KMS-11 (cell line): Measurements from ENCODE around the gene SERGEF.

ENCODE experiments used
- H2AFZ ChIP-seq: fragments of 200-600 bp; sonication (generic); 2 replicates; pipeline ENCODE4 v1.6.1; 2016; ENCODE audit warnings: antibody characterized with exemption, mixed run types, low read depth
- H3K27ac ChIP-seq: fragments of 200-600 bp; sonication (generic); 2 replicates; pipeline ENCODE4 v1.6.1; 2016; ENCODE audit warnings: mild to moderate bottlenecking, mixed run types
- H3K27me3 ChIP-seq: fragments of 200-600 bp; sonication (generic); 2 replicates; pipeline ENCODE4 v1.6.1; 2017; ENCODE audit warnings: mild to moderate bottlenecking, low read depth, mixed run types, moderate library complexity; ENCODE audit not compliant: insufficient read depth
- H3K36me3 ChIP-seq: fragments of 200-600 bp; sonication (generic); 2 replicates; pipeline ENCODE4 v1.6.1; 2017; ENCODE audit warnings: mild to moderate bottlenecking, mixed run types; ENCODE audit not compliant: insufficient read depth
- H3K4me1 ChIP-seq: fragments of 200-600 bp; sonication (generic); 2 replicates; pipeline ENCODE4 v1.6.1; 2016; ENCODE audit warnings: mild to moderate bottlenecking, low read depth, mixed run types; ENCODE audit not compliant: poor library complexity, severe bottlenecking
- H3K4me2 ChIP-seq: fragments of 200-600 bp; sonication (generic); 2 replicates; pipeline ENCODE4 v1.7.0; 2016; ENCODE audit warnings: mild to moderate bottlenecking, mixed run types
- H3K4me3 ChIP-seq: fragments of 200-600 bp; sonication (generic); IDR thresholded peaks from 2 replicates; pipeline ENCODE4 v1.6.1; 2017; ENCODE audit warnings: low read depth, low read length, mixed read lengths; ENCODE audit not compliant: insufficient read depth
- H3K79me2 ChIP-seq: fragments of 200-600 bp; sonication (generic); 2 replicates; pipeline ENCODE4 v1.6.1; 2016; ENCODE audit warnings: low read depth, mixed run types; ENCODE audit not compliant: insufficient read depth
- H3K9ac ChIP-seq: fragments of 200-600 bp; sonication (generic); 2 replicates; pipeline ENCODE4 v1.6.1; 2016; ENCODE audit warnings: mild to moderate bottlenecking, mixed run types
- H4K20me1 ChIP-seq: fragments of 200-600 bp; sonication (generic); 2 replicates; pipeline ENCODE4 v1.6.1; 2016; ENCODE audit warnings: mild to moderate bottlenecking, mixed run types; ENCODE audit not compliant: insufficient read depth
- CTCF ChIP-seq: fragments of 200-600 bp; sonication (generic); conservative IDR thresholded peaks from 2 replicates; pipeline ENCODE4 v1.6.1; 2017; ENCODE audit warnings: low read depth, mild to moderate bottlenecking, antibody characterized with exemption, low read length, moderate library complexity, mixed read lengths

The SERGEF gene

GRCh38 chr11:17792161-17792560 lies 220.7 kb downstream of the SERGEF start:
- H2AFZ ChIP-seq = no peak overlapping the region
- H3K4me3 ChIP-seq = no peak overlapping the region
- H3K36me3 ChIP-seq = no peaks in the 10 kb centered on the region
- no peak for TF ChIP-seq CTCF
- no peaks in the 10 kb centered on the region for H4K20me1 ChIP-seq
- H3K27ac ChIP-seq = no peak overlapping the region
- H3K27me3 ChIP-seq = no peaks in the 10 kb centered on the region
- no peak overlapping the region for H3K9ac ChIP-seq
- H3K4me2 ChIP-seq = no peak overlapping the region
- H3K4me1 ChIP-seq = no peaks in the 10 kb centered on the region
- H3K79me2 ChIP-seq = no peaks in the 10 kb centered on the region

- Histone ChIP-seq H4K20me1 (no peaks in the 10 kb centered on the region), H3K9ac (no peak overlapping the region), H3K36me3 (no peaks in the 10 kb centered on the region), H2AFZ (no peak overlapping the region), H3K79me2 (no peaks in the 10 kb centered on the region), H3K4me1 (no peaks in the 10 kb centered on the region), H3K4me3 (no peak overlapping the region), H3K27me3 (no peaks in the 10 kb centered on the region), H3K4me2 (no peak overlapping the region), H3K27ac (no peak overlapping the region)
- TF ChIP-seq CTCF = no peak
These were observed 221.7 kb downstream of the SERGEF start for GRCh38 chr11:17791144-17791543.

- H3K36me3 ChIP-seq = no peaks in the 10 kb centered on the region
- H3K79me2 ChIP-seq = no peaks in the 10 kb centered on the region
- no peak overlapping the region for H3K9ac ChIP-seq
- no peak overlapping the region for H2AFZ ChIP-seq
- H4K20me1 ChIP-seq = no peaks in the 10 kb centered on the region
- no peaks in the 10 kb centered on the region for H3K27me3 ChIP-seq
- no peak overlapping the region for H3K4me2 ChIP-seq
- TF ChIP-seq CTCF = no peak
- H3K4me3 ChIP-seq = no peak overlapping the region
- no peak overlapping the region for H3K27ac ChIP-seq
- no peaks in the 10 kb centered on the region for H3K4me1 ChIP-seq
These were observed 222.4 kb downstream of the SERGEF start for GRCh38 chr11:17790453-17790852.

- Histone ChIP-seq H3K79me2 (no peaks in the 10 kb centered on the region), H4K20me1 (no peaks in the 10 kb centered on the region), H2AFZ (no peak overlapping the region), H3K4me2 (no peak overlapping the region), H3K36me3 (no peaks in the 10 kb centered on the region), H3K9ac (no peak overlapping the region), H3K4me1 (no peaks in the 10 kb centered on the region), H3K27me3 (no peaks in the 10 kb centered on the region), H3K4me3 (no peak overlapping the region), H3K27ac (no peak overlapping the region)
- TF ChIP-seq CTCF = no peak
These were observed 224.8 kb downstream of the SERGEF start for GRCh38 chr11:17788084-17788483.
